C4-2B (cell line): ENCODE results near the gene WFDC1.

ENCODE experiments used
- ZFX ChIP-seq: fragments of 450-650 bp; IDR thresholded peaks from 2 replicates; pipeline ENCODE4 v1.6.1; 2017
- TF ChIP-seq, protein P1 (sequence below): fragments of 450-650 bp; conservative IDR thresholded peaks from 2 replicates; pipeline ENCODE4 v1.5.1; 2017; ENCODE audit warnings: mild to moderate bottlenecking

DNA sequence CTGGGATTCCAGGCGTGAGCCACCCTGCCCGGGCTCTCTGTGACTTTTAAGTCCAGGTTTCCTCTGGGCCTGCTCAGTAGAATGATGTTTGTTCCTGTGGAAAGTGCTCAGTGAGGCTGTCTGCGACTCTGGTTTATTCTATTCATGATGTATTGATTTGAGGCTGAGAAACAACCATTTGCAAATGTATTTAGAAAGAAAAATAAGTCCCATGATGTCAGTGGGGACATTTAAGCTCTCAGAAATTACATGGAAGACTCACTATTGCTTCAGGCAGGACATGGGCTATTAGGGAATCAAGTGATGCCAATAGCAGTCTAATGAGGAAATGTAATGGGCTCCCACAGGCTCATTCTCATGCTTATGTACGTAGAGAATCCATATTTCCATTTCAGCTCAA, 32.6 kb upstream of the WFDC1 start:
- TF ChIP-seq, protein P1, sequence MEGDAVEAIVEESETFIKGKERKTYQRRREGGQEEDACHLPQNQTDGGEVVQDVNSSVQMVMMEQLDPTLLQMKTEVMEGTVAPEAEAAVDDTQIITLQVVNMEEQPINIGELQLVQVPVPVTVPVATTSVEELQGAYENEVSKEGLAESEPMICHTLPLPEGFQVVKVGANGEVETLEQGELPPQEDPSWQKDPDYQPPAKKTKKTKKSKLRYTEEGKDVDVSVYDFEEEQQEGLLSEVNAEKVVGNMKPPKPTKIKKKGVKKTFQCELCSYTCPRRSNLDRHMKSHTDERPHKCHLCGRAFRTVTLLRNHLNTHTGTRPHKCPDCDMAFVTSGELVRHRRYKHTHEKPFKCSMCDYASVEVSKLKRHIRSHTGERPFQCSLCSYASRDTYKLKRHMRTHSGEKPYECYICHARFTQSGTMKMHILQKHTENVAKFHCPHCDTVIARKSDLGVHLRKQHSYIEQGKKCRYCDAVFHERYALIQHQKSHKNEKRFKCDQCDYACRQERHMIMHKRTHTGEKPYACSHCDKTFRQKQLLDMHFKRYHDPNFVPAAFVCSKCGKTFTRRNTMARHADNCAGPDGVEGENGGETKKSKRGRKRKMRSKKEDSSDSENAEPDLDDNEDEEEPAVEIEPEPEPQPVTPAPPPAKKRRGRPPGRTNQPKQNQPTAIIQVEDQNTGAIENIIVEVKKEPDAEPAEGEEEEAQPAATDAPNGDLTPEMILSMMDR = no peak
- no peak for TF ChIP-seq ZFX
